Activated CD8-positive, alpha-beta memory T cell treated with anti-CD3 and anti-CD28 coated beads for 1 hour (primary cell): ENCODE results near the gene LYZ.

Experiments used
- DNase-seq, 2 donors: peaks; one replicate each; pipeline ENCODE4 v3.0.0-alpha.2; 2020; ENCODE audit warnings: low read depth in 1 of 2; ENCODE audit errors: extremely low read depth in 1 of 2

The LYZ gene

DNA sequence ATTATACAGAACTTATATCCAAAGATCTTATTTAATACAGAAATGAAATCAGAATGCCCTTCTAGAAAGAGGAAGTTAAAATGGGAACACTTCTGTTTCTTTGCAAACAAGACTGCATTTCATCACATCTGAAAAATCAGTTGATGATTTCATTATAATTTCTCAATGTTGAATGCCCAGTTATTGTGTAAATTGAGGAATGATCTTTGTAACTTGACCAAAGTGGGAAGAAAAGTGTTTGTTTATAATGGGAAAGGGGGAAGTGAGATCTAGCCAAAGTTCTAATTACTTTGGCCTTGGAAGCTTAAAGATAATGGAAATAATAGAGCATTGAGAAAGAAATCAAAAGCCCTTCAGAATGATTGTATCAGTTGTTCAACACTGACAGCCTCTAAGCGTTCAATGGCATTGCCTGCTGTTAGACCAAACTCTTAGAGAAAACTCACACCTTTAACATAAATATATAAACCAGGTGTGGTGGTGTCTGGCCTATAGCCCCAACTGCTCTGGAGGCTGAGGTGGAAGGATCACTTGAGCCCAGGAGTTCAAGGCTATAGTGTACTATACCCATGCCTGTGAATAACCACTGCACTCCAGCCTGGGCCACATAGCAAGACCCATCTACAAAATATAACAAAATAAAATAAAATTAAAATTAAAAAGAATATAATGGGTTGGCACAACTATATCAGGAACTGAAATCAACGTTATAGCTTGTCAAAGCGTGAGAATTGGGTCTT, 9.9 kb upstream of the LYZ start:
- DNase-seq: no peak

DNA sequence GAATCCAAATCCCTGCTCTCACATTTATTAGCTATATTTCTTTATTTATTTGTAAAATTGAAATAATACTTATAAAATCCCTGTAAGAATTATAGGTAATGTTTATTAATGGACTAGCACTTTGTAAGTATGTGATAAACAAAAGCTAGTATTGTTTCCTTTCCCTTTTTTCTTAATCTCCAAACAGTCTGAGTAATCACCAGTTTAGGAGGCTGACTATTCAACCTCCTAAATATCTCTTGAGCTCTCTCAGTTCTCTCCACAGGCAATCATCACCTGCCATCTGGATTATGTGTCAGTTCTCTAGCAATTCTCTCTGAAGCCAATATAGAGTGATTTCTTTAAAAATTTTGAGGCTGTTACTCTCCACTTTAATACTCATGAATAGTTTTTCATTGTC, 9.2 kb upstream of the LYZ start:
- no peak for DNase-seq

DNA sequence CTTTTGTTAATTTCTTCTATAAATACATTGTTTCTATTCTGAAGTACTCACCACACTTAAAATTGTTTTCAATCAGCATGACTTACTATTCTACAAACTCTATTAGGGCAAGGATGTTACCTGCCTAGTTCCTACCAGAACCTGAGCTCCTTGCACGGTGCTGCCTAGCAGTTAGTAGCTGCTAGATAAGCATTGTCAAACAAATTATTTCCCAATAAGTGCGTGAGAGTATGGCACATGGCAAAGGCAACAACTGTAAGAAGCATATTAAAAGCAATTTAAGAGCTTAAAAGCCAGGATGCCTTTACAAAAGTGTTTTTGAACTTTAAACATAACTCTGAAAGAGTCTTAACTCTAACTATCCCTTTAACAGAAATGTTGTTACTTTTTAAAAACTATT, 8.2 kb upstream of the LYZ start:
- DNase-seq: no peak

DNA sequence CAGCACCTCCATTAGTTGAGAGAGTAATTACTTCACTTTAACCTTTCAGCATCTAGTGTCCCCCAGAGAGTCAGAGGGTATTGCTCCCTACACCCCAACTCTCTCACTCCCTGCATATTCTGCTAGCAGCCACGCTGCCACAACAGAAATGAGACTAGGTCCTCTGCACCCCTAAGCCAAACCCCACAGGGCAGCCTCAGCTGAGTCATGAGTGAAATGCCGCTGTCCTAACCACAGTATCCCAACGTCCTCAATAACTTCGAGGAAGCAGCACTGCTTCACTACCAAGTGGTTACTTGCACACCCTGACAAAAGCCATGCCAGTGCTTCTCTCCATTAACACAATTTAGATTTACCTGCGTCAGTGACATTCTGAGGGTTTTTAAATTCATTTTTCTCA, 6.9 kb upstream of the LYZ start:
- no peak for DNase-seq

DNA sequence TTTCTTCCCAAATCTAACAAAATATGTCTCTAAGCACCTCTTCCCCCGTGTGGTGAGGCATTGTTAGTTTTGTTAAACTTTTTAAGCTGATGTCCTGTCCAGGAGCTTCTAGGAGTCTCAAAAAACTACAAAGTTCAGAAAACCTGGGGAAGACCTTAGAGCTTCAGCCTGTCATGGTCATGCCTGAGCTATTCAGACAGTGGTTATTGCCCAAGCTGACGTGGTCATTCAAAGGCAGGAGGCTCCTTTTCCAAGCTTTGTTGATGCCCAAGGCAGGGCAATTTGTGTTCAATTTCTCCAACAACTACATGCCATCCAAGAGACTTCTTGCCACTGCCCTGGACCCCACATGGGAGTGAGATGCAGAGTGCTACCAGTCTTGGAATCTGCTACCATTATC, 5.8 kb upstream of the LYZ start:
- no peak for DNase-seq

DNA sequence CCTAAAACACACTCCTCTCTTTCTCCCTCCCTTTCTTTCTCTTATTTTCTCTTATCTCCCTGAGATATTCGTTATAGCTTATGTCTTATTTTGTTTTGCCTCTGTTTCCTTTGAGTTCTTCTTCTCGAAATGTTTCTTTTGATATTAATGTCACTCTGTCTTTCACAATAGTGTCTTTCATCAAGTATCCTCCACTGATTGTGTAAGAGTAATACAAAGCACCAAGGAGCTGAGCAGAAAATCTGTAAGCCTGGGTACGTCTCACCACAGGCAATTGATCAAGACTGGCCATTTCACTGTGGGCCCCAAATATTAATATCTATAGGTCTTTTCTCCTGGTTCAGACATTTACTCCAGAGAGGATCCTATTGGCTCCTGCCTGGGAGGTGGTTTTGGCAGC, 4.8 kb upstream of the LYZ start:
- no peak for DNase-seq

DNA sequence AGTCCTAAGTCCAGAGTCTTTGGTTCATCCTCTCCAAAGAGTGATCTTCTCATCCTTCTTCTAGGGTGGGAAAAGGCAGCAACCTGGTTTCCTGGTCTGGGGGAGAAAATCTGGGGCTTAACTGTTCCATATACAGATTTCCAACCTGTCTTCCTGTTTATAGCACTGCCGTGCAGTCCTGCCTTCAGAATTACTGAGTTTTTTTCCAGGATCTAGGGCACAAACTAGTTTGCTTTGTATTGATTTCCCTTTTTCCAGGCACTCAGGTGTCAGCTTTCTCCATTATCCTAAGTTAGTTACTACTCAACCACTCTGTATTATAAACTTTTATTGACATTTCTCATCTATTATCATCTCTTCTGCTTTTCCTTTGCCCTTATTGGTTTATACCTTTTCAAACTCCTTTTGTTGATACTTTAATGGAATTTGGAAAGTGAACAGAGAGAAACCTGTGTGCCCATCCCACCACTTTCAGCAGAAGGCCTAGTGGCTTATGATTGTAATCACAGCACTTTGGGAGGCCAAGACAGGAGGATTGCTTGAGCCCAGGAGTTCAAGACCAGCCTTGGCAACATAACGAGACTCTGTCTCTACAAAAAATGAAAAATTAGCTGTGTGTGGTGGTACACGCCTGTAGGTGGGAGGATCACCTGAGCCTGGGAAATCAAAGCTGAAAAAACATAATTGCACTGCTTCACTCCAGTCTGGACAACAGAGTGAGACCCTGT, 4.1 kb upstream of the LYZ start:
- DNase-seq: no peak

DNA sequence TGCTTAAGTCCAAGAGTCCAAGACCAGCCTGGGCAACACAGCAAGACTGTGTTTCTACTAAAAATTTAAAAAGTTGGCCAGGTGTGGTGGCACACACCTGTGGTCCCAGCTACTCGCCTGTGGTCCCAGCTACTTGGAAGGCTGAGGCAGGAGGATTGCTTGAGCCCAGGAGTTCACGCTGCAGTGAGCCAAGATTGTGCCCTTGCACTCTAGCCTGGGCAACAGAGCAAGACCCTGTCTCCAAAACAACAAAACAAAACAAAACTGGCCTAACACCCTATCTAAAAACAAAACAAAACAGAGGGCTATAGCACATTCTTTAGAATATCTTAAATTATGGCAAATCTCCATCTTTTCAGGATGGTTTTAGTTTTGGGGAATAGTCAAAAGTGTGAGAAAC, 3.1 kb upstream of the LYZ start:
- DNase-seq: no peak

DNA sequence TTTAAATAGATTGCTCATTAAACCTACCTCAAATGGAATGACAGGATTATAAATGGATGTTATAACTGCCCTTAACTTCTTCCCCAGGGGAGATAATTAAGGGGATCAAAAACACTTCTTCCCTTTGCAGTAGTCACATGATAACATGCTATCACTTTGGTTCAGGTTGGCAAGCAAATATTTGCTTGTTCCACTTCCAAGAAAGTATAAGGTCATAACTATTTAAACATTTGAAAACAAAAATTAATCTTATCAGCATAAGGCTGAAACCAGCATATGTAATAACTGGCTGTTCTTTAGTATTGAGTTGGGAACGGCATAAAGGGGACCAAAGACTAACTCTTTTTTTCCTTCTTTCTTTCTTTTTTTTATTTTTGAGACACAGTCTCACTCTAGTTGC, 2.4 kb upstream of the LYZ start:
- DNase-seq: no peak

DNA sequence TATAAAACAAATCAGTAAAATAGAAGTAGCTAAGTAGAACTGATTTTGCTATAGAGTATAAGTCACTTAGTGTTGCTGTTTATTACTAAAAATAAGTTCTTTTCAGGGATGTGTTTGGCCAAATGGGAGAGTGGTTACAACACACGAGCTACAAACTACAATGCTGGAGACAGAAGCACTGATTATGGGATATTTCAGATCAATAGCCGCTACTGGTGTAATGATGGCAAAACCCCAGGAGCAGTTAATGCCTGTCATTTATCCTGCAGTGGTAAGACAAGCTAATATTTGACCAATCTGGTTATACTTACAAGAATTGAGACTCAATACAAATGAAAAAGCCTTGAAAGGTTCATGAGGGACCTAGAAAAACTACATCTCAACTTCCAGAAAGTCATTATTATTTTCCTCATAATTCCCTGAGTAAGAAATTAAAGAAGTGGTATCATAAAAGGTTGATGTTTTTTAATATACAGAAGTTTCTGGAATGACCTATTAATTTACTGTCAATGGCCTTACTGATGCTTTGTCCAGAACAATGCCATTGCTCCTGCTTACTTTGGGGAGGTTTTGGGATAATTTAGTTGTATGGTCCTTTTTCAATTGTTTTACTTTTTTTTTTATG, 1.9 kb downstream of the LYZ start:
- DNase-seq: no peak

DNA sequence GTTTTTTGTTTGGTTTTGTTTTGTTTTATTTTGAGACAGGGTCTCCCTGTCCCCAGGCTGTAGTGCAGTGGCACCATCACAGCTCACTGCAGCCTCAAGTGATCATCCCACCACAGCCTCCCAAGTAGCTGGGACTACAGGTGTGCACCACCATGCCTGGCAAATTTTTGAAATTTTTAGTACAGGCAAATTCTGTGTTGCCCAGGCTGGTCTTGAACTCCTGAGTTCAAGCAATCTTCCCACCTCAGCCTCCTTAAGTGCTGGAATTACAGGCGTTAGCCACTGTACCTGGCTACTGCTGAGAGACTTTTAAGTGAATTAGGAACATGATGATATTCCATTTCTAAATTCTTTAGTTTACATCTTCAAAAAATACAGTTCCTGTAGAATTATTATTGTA, 2.6 kb downstream of the LYZ start:
- DNase-seq: no peak

DNA sequence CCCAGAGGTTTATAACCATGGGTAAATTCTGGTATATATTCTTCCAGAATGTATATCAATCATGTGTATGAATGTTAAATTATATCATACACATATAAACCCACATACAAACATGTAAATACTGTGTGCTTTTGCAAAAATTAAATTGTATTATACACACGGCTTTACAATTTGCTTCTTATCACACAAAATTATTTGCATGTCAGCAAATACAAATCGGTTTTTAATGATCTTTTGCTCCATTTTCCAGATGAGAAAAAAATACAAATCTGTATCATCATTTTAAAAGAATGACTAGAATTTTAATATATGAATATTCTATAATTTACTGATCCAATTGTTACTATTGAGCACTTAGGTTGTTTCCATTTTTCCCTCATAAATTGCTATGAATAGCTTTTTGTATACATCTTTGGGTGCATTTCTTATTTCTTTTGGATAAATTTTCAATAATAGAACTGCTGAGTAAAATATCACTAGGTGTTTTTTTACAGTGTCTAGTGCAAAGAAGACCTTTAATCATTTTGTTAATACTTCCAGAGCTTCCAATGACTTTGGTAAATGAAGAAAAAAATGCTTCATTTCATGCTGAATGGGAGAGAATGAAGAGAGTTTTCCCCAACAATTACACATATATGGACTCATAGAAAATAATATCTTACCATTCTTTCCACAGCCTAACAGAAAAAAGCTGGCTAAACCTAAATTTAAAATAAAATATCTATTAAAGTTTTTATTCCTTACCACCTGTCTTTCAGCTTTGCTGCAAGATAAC, 3.5 kb downstream of the LYZ start:
- DNase-seq: no peak

DNA sequence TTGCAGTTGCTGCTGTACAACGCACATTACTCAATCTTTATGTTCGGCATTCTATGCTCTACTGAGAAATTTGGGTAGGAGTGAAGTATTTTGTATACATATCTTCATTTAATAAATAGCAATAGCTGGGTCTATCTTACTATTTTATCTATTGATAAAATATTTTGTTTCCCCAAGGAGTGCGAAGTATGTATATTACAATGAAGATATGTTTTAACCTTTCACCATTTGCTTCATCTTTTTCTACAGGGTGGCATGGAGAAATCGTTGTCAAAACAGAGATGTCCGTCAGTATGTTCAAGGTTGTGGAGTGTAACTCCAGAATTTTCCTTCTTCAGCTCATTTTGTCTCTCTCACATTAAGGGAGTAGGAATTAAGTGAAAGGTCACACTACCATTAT, 4.7 kb downstream of the LYZ start:
- no peak for DNase-seq

DNA sequence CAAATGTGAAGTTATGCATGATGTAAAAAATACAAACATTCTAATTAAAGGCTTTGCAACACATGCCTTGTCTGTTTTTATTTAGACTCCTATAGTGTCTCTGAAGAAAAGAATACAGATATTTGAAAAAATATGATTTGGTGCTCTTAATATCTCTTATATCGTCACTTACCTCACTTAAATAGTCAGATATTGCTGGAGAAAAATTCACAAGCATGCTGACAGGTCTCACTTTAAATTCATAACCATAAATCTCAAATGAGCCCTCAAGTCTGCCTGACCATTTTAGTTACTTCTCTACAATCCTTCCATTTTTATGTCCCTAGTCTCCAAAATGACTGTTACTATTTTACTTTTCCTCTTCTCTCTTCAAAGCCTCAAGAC, 6.0 kb downstream of the LYZ start:
- no peak for DNase-seq

DNA sequence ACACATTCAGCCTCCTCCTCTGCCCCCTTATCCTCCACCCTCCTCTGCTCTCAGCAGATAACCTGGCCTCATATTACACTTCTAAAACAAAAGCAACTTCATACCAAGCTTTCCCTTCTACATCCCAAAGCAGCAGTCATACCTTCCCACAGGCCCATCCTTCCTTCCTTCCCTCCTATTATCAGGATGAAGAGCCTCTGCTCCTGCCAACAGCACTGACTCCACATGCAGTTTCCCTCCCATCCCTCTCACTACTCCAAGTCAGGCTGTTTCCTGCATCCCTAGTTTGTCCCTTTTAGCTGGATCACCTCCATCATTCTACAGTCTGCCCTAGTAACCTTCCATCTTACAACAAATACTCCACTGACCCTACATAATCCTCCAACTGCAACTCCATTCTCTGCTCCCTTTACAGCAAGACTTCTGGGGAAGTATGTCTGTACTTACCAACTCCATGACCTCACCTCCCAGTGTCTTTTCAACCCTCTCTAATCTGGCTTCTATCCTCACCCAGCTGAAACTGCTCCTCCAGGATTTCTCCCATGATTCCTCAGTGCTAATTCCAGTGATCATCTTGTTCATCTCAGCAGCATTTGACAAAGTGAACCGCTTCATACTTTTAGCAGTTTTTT, 6.5 kb downstream of the LYZ start:
- DNase-seq: no peak

DNA sequence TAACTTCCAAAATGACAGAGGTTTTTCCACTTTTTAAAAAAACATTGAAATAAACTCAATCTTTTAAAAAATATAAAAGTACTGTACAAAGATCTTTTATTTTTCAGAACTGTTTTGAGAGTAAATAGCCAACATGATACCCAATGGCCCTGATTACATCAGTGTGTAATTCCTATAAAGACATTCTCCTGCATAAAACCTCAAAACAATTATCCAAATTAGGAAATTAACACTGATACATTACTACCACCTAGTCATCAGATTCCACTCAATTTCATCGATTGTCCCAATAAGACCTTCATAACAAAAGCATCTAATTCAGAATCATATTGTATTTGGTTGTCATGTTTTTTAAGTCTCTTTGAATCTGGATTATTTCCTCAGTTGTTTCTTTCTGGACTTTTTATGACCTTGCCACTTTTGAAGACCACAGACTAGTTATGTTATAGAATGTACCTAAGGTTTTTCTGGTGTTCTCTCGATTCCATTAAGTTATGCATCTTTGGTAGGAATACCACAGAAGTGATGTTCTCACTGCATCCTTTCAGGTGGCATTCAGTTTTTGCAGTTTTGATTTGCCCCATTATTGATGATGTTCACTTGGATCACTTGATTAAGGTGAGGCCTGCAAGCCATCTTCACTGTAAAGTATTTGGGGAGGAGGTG, 7.3 kb downstream of the LYZ start:
- DNase-seq: no peak

DNA sequence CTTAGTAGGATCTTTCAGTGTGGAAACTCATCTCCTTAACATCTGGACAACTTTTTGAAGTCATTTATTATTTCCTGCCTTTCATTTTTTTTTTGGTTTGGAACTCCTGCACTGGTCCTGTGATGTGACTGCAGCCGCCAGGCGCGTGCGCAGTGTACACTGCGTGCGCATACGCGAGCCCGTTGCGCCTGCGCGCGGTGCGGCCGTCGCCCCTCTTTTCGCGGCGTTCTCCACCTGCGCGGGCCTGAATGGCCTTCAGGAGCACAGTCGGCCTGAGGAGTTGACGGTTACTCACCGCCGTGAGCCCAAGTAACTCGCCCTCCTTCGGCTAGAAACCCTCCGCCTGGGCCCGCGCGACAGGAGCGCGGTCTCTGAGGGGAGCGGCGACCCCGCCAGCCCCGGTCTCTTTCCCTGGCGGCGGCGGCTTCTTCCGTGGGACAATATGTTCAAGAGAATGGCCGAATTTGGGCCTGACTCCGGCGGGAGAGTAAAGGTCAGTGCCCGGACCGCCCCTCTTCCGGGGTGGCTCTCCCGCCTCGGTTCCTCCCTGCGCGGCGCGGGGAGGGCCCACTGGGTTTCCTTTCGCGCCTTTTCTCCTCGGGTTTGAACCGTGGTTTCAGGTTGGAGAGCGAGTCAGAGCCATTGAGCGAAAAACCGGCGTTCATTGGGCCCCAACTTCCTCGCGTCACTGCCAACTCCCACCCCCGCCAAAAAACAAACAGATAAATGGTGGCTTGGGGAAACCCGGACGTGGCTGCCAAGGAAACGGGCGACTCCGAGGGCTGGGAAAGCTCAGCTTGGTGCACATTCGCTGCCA, 11.6 kb downstream of the LYZ start, which contains the start of gene YEATS4:
Gene YEATS4 (plus strand): TSS at position 213 of the 817 bp plus-strand sequence. CDS start 230 bp downstream, at position 443.
- peak; percentile 42 to 74 for DNase-seq

DNA sequence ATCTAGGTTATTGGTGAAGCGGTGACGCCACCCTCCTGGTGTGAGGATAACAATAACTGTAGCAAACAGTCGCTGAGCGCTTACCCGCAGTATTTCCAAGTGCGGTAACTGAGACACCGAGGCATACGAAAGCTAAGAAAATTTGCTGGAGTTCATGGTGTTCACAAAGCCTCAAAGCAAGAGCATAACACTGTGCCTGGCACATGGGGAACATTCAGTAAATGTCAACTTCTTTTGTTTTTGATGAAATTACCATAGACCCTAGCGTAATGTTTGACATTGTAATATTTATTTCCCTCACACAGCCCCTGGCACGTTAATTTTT, 12.1 kb downstream of the LYZ start:
- DNase-seq: no peak

DNA sequence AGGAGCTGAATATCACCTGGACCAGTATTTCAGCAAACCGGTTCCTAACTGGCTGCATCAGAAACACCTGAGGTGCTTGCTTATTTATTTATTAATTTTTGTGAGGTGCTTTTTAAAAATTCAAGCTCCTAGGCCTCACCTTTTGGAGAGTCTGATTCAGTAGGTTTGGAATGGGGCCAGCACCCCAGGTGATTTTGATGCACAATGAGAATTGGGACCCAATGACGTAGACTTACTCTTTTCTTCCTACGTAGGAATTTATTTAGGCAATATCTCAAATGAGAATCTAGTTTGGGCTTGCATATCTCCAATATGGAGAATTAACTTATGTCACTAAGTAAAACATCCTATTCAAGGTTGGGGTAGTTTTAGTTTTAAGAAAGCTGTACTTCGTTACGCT, 18.6 kb downstream of the LYZ start:
- DNase-seq: no peak

DNA sequence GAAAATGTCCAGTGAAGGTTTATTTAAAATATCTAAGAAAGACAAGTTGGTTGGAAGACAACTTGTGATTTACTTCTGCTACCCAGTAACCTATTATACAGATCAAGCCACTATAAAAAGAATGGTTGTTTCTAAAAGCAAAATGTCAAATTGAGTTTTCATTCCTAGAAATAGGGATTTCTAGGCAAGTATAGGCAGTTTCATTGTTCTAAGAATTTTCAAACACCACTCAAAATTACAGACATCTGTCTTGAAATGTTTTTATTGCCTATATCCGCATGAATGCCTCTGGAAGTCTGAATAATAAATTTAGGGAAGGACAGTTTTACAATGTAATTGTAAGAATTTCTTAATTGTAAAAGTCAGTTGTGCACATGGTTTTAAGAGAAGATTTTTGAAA, 20.0 kb downstream of the LYZ start:
- no peak for DNase-seq
